Measurements from ENCODE around the gene CHRM2. TPM values are rescaled to one million over a fixed set of nuclear protein-coding genes. Genes with fewer than 3 reads are reported as not detected.

The CHRM2 gene
- total RNA-seq, 1 donor from 2014 or later = not detected

- H3K27ac Mint-ChIP-seq (ENCODE audit: unreplicated experiment) = no peak overlapping the region
- H3K9me3 Mint-ChIP-seq (ENCODE audit: unreplicated experiment) = no peaks in the 10 kb centered on the region
- peaks cover 5% of the 10 kb centered on the region for H3K27me3 Mint-ChIP-seq (ENCODE audit: unreplicated experiment)
- TF ChIP-seq CTCF (IDR thresholded peaks at IDR 0.05; ENCODE audit: unreplicated experiment) = no peak
- DNase-seq (ENCODE audit: low spot score) = no peak
- H3K4me1 Mint-ChIP-seq (ENCODE audit: unreplicated experiment) = peaks cover 13% of the 10 kb centered on the region
- peaks cover 4% of the 10 kb centered on the region for H3K36me3 Mint-ChIP-seq (ENCODE audit: low read depth, unreplicated experiment)
- H3K4me3 Mint-ChIP-seq (ENCODE audit: unreplicated experiment) = no peak overlapping the region
Measured at GRCh38 chr7:136938476-136938875, 70.0 kb downstream of the CHRM2 start.

- no peak for TF ChIP-seq CTCF (IDR thresholded peaks at IDR 0.05; ENCODE audit: unreplicated experiment)
- H3K4me3 Mint-ChIP-seq (ENCODE audit: unreplicated experiment) = no peak overlapping the region
- peaks cover 11% of the 10 kb centered on the region for H3K4me1 Mint-ChIP-seq (ENCODE audit: unreplicated experiment)
- no peak for DNase-seq (ENCODE audit: low spot score)
- no peaks in the 10 kb centered on the region for H3K9me3 Mint-ChIP-seq (ENCODE audit: unreplicated experiment)
- H3K27me3 Mint-ChIP-seq (ENCODE audit: unreplicated experiment) = peaks cover 5% of the 10 kb centered on the region
- H3K27ac Mint-ChIP-seq (ENCODE audit: unreplicated experiment) = no peak overlapping the region
- H3K36me3 Mint-ChIP-seq (ENCODE audit: low read depth, unreplicated experiment) = peaks cover 4% of the 10 kb centered on the region
Measured at GRCh38 chr7:136940122-136940521, 71.7 kb downstream of the CHRM2 start.

GRCh38 chr7:136940917-136941316 is 72.5 kb downstream of the CHRM2 start:
- no peak for TF ChIP-seq CTCF (IDR thresholded peaks at IDR 0.05; ENCODE audit: unreplicated experiment)
- no peak overlapping the region for H3K27ac Mint-ChIP-seq (ENCODE audit: unreplicated experiment)
- no peaks in the 10 kb centered on the region for H3K9me3 Mint-ChIP-seq (ENCODE audit: unreplicated experiment)
- H3K27me3 Mint-ChIP-seq (ENCODE audit: unreplicated experiment) = peaks cover 5% of the 10 kb centered on the region
- peaks cover 4% of the 10 kb centered on the region for H3K36me3 Mint-ChIP-seq (ENCODE audit: low read depth, unreplicated experiment)
- DNase-seq (ENCODE audit: low spot score) = no peak
- no peak overlapping the region for H3K4me3 Mint-ChIP-seq (ENCODE audit: unreplicated experiment)
- peaks cover 4% of the 10 kb centered on the region for H3K4me1 Mint-ChIP-seq (ENCODE audit: unreplicated experiment)

- no peak overlapping the region for H3K4me3 Mint-ChIP-seq (ENCODE audit: unreplicated experiment)
- H3K27me3 Mint-ChIP-seq (ENCODE audit: unreplicated experiment) = peaks cover 5% of the 10 kb centered on the region
- TF ChIP-seq CTCF (IDR thresholded peaks at IDR 0.05; ENCODE audit: unreplicated experiment) = no peak
- H3K36me3 Mint-ChIP-seq (ENCODE audit: low read depth, unreplicated experiment) = peaks cover 4% of the 10 kb centered on the region
- H3K9me3 Mint-ChIP-seq (ENCODE audit: unreplicated experiment) = no peaks in the 10 kb centered on the region
- no peak overlapping the region for H3K27ac Mint-ChIP-seq (ENCODE audit: unreplicated experiment)
- H3K4me1 Mint-ChIP-seq (ENCODE audit: unreplicated experiment) = no peaks in the 10 kb centered on the region
- DNase-seq (ENCODE audit: low spot score) = no peak
Measured at GRCh38 chr7:136941816-136942215, 73.4 kb downstream of the CHRM2 start.

- no peaks in the 10 kb centered on the region for H3K4me1 Mint-ChIP-seq (ENCODE audit: unreplicated experiment)
- no peak overlapping the region for H3K27ac Mint-ChIP-seq (ENCODE audit: unreplicated experiment)
- H3K4me3 Mint-ChIP-seq (ENCODE audit: unreplicated experiment) = no peak overlapping the region
- H3K36me3 Mint-ChIP-seq (ENCODE audit: low read depth, unreplicated experiment) = peaks cover 4% of the 10 kb centered on the region
- H3K27me3 Mint-ChIP-seq (ENCODE audit: unreplicated experiment) = peaks cover 5% of the 10 kb centered on the region
- H3K9me3 Mint-ChIP-seq (ENCODE audit: unreplicated experiment) = no peaks in the 10 kb centered on the region
- no peak for TF ChIP-seq CTCF (IDR thresholded peaks at IDR 0.05; ENCODE audit: unreplicated experiment)
- no peak for DNase-seq (ENCODE audit: low spot score)
Measured at GRCh38 chr7:136942401-136942800, 73.9 kb downstream of the CHRM2 start.

Measured in endothelial cell (in vitro differentiated cells).